ENCODE results near the gene ADGRL2.

GRCh38 chr1:81836007-81836626 is 35.4 kb downstream of the ADGRL2 start:
- TF ChIP-seq CTCF (IDR thresholded peaks at IDR 0.05; ENCODE audit: borderline replicate concordance, extremely low read depth, low read length, poor library complexity, severe bottlenecking) (no peak), EZH2 (IDR thresholded peaks at IDR 0.05; ENCODE audit: borderline replicate concordance, low read depth, low read length, severe bottlenecking) (no peak)

Data from DND-41 (cell line).